Measurements from ENCODE around the gene FXYD5. TPM values are rescaled to one million over a fixed set of nuclear protein-coding genes. Genes with fewer than 3 reads are reported as not detected.

Gene FXYD5
- total and polyA plus RNA-seq, 10 of the 15 experiments (the other 5 are each of a cell fraction or from before 2014, with no cell fraction given), result 30.0 to 159 (median 93.9) TPM

GRCh38 chr19:35134601-35135242 lies 19.8 kb upstream of the FXYD5 start, which contains the start of gene LGI4 (continued):
- TF ChIP-seq MTA3 (IDR thresholded peaks at IDR 0.05; ENCODE audit: borderline replicate concordance, low read length), result no peak
- no peak for TF ChIP-seq SIX5 (IDR thresholded peaks at IDR 0.05; ENCODE audit: low read depth, low read length, severe bottlenecking)
- TF ChIP-seq ZZZ3 (IDR thresholded peaks at IDR 0.05; ENCODE audit: control insufficient read depth, insufficient read length, low read depth), result no peak
- no peak for TF ChIP-seq MTA2 (IDR thresholded peaks at IDR 0.05; ENCODE audit: low read depth)
- no peak for TF ChIP-seq SMAD5 (IDR thresholded peaks at IDR 0.05; ENCODE audit: low read depth)
- no peak for TF ChIP-seq SP1 (IDR thresholded peaks at IDR 0.05; ENCODE audit: low read depth, low read length)
- no peak for TF ChIP-seq ZNF274 (IDR thresholded peaks at IDR 0.05; ENCODE audit: insufficient read depth, insufficient read length)
- TF ChIP-seq BCL3 (IDR thresholded peaks at IDR 0.05; ENCODE audit: borderline replicate concordance, insufficient read depth, low read depth, low read length, poor library complexity, severe bottlenecking), result no peak
- TF ChIP-seq KDM1A (IDR thresholded peaks at IDR 0.05; ENCODE audit: borderline replicate concordance), result no peak
- no peak for TF ChIP-seq NFYA (IDR thresholded peaks at IDR 0.05; ENCODE audit: borderline replicate concordance, low read depth, low read length)
- no peak for TF ChIP-seq PAX8 (IDR thresholded peaks at IDR 0.05)

All from GM12878 (cell line).